ENCODE results near the gene PARD3B. TPM values are rescaled to one million over a fixed set of nuclear protein-coding genes. Genes with fewer than 3 reads are reported as not detected.

Gene PARD3B
- total and polyA plus RNA-seq, 2 of the 8 experiments (the other 6 are each of a cell fraction or from before 2014, with no cell fraction given): 1.2 to 5.7 TPM

DNA sequence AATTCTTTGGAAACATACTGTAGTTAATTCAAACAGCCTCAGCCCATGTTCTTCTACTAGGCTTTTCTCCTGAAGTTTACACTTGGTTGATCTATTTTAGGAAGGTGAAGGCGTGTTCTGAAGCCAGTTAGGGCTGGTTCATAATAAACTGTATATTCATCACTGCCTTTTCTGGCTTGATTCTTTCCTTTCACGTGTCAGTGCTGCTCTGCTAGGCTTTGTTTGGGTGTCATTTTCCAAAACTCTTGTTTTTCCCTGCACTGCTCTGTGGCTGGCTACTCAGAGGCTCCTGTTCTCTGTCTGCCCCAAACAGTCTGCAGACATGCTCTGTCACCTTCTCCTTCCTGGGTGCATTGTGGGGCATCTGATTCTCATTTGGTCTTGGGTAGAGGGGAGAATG is 136.1 kb downstream of the PARD3B start (continued):
- no peak for TF ChIP-seq JUND (IDR thresholded peaks at IDR 0.05; ENCODE audit: low read length)
- TF ChIP-seq SAP30 (IDR thresholded peaks at IDR 0.05; ENCODE audit: insufficient read depth, insufficient replicate concordance, low read length): no peak
- TF ChIP-seq HDAC6 (IDR thresholded peaks at IDR 0.05; ENCODE audit: low read depth, low read length): no peak

All from H1 (cell line).